T-helper 2 cell treated with Interferon-gamma antibody and Interleukin-4, amounts not matched to agents 5 μg/mL and 100 μg/mL, for 36 hours (primary cell): ENCODE data around the gene HDAC7.

ENCODE experiments used
- DNase-seq: peaks from one replicate; pipeline ENCODE4 v3.0.0; 2021; ENCODE audit warnings: low spot score
- H3K27ac Mint-ChIP-seq: one replicate; pipeline ENCODE4 v1.8.0; 2021; ENCODE audit warnings: mild to moderate bottlenecking, mixed read lengths
- H3K27me3 Mint-ChIP-seq: one replicate; pipeline ENCODE4 v1.8.0; 2021; ENCODE audit warnings: low read depth, mixed read lengths
- H3K36me3 Mint-ChIP-seq: one replicate; pipeline ENCODE4 v1.8.0; 2021; ENCODE audit warnings: low read depth, mixed read lengths
- H3K4me1 Mint-ChIP-seq: one replicate; pipeline ENCODE4 v1.8.0; 2021; ENCODE audit warnings: low read depth, mixed read lengths
- H3K4me3 Mint-ChIP-seq: one replicate; pipeline ENCODE4 v1.8.0; 2022; ENCODE audit warnings: mild to moderate bottlenecking, moderate library complexity, mixed read lengths
- H3K9me3 Mint-ChIP-seq: one replicate; pipeline ENCODE4 v1.8.0; 2021; ENCODE audit warnings: mixed read lengths

HDAC7 gene

GRCh38 chr12:47793015-47793681 lies 26.6 kb downstream of the HDAC7 start:
- Mint-ChIP-seq H3K4me1 (peaks cover 2% of the 10 kb centered on the region), H3K36me3 (peaks cover 53% of the 10 kb centered on the region), H3K27ac (no peak overlapping the region), H3K27me3 (no peaks in the 10 kb centered on the region), H3K4me3 (no peak overlapping the region), H3K9me3 (no peaks in the 10 kb centered on the region)
- DNase-seq = no peak

- Mint-ChIP-seq H3K4me1 (peaks cover 2% of the 10 kb centered on the region), H3K27me3 (no peaks in the 10 kb centered on the region), H3K36me3 (peaks cover 55% of the 10 kb centered on the region), H3K27ac (no peak overlapping the region), H3K9me3 (no peaks in the 10 kb centered on the region), H3K4me3 (no peak overlapping the region)
- no peak for DNase-seq
These were observed 27.8 kb downstream of the HDAC7 start for GRCh38 chr12:47791874-47792273.

GRCh38 chr12:47791351-47791746 lies 28.4 kb downstream of the HDAC7 start:
- Mint-ChIP-seq H3K9me3 (no peaks in the 10 kb centered on the region), H3K27me3 (no peaks in the 10 kb centered on the region), H3K4me3 (no peak overlapping the region), H3K27ac (no peak overlapping the region), H3K36me3 (peaks cover 60% of the 10 kb centered on the region), H3K4me1 (peaks cover 2% of the 10 kb centered on the region)
- no peak for DNase-seq

DNA sequence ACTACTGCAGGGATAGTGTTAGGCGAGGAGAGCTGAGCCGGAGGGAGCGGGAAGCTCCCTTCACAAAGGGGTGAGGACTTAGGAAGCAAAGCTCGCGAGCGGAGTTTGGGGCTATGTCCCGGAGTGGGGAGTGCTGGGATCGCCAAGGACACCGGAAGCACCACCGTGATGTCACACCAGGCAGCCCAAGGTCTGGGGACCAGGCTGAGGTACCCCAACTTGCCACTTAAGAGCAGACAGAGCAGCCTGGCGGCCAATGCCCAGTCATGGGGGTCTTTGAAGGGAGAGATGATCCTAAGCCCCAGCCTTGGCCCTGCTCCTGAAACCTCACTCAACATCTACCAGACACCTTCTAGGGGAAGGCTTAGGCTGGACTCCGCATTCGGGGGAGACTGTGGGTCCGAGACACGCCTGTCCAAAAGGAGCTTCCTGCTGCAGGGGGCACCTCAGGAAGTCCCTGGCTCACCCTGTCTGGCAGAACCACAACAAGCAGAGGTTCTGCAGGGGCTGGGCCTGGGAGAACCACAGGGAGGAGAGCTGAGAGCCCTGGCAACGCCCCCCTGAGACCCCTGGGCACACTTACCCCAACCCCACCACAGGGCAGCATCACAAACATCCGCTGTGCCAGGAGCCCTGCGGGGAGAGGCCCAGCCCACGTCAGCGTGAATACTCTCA lies 28.9 kb downstream of the HDAC7 start:
- Mint-ChIP-seq H3K27ac (no peak overlapping the region), H3K4me1 (peaks cover 2% of the 10 kb centered on the region), H3K36me3 (peaks cover 63% of the 10 kb centered on the region), H3K4me3 (no peak overlapping the region), H3K9me3 (no peaks in the 10 kb centered on the region), H3K27me3 (no peaks in the 10 kb centered on the region)
- DNase-seq = no peak

DNA sequence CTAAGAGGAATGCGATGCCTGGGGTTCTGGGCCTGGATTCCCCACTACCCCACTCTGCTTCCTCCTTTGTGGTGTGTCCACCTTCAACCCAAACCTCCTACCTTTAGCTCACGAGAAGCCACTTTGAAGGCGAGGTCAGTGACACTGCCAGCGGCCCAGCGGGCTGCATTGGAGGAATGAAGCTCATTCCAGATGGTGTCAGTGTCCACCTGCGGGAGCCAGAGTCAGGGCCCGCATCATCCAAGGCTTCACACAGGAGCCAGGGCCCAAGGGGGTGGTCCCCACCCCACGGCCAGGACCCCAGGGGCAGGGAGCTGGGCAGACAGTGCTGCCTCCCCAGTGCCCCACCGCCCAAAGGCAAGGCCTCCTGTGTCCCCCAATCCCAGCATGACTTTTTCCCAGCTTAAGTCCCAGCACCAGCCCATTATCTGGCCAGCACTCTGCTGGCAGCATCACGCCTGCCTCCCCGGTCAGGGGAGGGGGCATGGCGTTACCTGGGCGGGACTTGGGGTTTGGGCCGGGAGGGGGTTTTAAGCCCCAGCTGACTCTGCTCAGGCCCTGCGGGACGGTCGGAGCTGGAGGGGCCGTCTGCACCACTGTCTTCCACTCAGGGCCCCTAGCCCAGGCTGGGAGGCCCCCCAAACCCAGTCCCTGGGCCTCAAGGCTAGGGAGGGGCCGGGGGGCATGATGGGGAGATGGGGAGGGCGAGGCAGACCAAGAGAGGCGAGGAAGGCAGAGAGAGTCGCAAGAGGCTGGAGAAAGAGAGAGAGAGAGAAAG lies 29.8 kb downstream of the HDAC7 start:
- peaks cover 2% of the 10 kb centered on the region for H3K4me1 Mint-ChIP-seq
- H3K9me3 Mint-ChIP-seq = no peaks in the 10 kb centered on the region
- no peak for DNase-seq
- H3K4me3 Mint-ChIP-seq = no peak overlapping the region
- no peaks in the 10 kb centered on the region for H3K27me3 Mint-ChIP-seq
- peak overlapping the region; percentile 43 for H3K27ac Mint-ChIP-seq
- H3K36me3 Mint-ChIP-seq = peaks cover 57% of the 10 kb centered on the region

GRCh38 chr12:47789141-47789540 lies 30.6 kb downstream of the HDAC7 start:
- Mint-ChIP-seq H3K27me3 (no peaks in the 10 kb centered on the region), H3K4me3 (no peak overlapping the region), H3K4me1 (peaks cover 2% of the 10 kb centered on the region), H3K36me3 (peaks cover 63% of the 10 kb centered on the region), H3K9me3 (no peaks in the 10 kb centered on the region), H3K27ac (no peak overlapping the region)
- DNase-seq = no peak

DNA sequence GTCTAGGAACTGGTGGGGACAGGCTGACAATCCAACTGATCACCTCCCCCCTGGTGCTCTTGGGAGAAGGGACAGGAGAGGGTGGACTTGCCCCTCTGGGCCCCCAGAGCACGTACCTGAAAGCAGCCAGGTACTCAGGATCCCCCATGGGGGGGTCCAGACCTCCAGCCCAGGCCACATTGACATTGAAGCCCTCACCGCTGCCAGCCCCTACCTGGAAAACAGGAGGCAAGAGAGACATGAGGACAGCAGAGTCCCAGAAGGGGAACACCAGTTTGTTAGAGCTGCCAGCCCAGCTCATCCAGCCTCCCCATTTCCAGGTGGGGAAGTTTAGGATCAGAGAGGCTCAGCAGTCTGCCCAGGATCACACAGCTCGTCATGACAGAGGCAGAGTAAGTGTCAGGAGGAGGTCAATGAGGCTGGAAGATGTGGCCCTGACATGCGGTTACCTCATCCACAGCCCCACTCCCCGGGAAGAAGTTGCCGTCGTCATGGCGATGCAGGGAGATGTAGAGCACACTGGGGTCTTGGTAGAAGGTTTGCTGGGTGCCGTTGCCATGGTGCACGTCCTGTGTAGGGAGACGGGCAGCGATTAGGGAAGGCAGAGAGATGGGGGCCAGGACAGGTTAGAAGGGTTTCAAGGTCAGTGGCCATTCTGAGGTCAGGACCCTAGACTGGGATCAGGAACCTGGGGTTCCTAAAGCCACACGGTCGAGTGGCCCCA lies 31.9 kb downstream of the HDAC7 start:
- peak overlapping the region; percentile 49 for H3K27ac Mint-ChIP-seq
- peaks cover 3% of the 10 kb centered on the region for H3K4me1 Mint-ChIP-seq
- no peak for DNase-seq
- H3K27me3 Mint-ChIP-seq = no peaks in the 10 kb centered on the region
- no peak overlapping the region for H3K4me3 Mint-ChIP-seq
- peaks cover 62% of the 10 kb centered on the region for H3K36me3 Mint-ChIP-seq
- no peaks in the 10 kb centered on the region for H3K9me3 Mint-ChIP-seq

GRCh38 chr12:47786662-47787280 lies 32.9 kb downstream of the HDAC7 start:
- Mint-ChIP-seq H3K4me3 (no peak overlapping the region), H3K4me1 (peaks cover 4% of the 10 kb centered on the region), H3K36me3 (peaks cover 57% of the 10 kb centered on the region), H3K27ac (no peak overlapping the region), H3K27me3 (no peaks in the 10 kb centered on the region), H3K9me3 (no peaks in the 10 kb centered on the region)
- no peak for DNase-seq

GRCh38 chr12:47785887-47786661 lies 33.6 kb downstream of the HDAC7 start:
- peaks cover 54% of the 10 kb centered on the region for H3K36me3 Mint-ChIP-seq

DNA sequence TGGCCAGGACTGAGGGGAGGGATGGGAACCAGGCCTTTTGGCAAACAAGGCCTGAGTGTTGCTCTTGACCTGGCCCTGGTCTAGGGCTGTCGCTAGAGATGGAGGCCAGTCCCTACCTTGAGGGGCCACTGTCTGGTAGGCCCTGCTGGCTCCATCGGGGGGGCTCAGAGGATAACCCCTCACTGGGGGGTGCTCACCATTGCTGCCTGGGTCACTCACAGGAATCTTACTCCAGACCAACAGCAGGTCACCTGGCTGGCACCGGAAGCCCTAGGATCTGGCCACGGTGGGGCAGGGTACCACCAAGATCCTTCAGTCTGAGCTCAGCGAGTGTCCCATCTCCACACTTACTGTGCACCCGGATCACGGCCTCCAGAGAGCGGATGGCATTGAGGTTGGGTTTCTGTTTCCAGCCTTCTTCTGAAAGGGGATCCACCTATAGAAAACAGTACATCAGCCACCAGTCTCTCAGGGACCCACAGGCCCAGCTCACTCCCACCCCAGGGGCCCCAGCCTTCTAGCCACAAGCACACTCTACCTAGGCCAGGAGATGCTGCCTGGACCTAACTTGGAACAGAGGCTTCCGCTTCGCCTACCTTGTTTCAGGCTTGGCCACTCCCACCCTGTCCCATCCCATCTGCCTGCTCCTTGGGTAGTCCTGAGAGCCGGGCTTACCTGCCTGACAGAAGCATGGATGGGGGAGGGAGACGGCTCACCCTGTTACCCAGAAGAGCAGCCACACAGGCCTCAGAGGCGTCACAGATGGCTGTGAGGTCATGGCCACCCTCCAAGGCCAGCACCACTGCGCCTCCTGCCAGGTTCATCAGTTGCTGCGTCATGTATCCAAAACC lies 34.4 kb downstream of the HDAC7 start:
- no peak overlapping the region for H3K4me3 Mint-ChIP-seq
- peaks cover 4% of the 10 kb centered on the region for H3K4me1 Mint-ChIP-seq
- H3K36me3 Mint-ChIP-seq = peaks cover 46% of the 10 kb centered on the region
- no peaks in the 10 kb centered on the region for H3K9me3 Mint-ChIP-seq
- no peaks in the 10 kb centered on the region for H3K27me3 Mint-ChIP-seq
- DNase-seq = no peak
- H3K27ac Mint-ChIP-seq = no peak overlapping the region

More at GRCh38 chr12:47785887-47786661, 33.6 kb downstream of the HDAC7 start:
- Mint-ChIP-seq H3K9me3 (no peaks in the 10 kb centered on the region), H3K27ac (no peak overlapping the region), H3K27me3 (no peaks in the 10 kb centered on the region), H3K4me1 (peaks cover 4% of the 10 kb centered on the region), H3K4me3 (no peak overlapping the region)
- DNase-seq = no peak

GRCh38 chr12:47783821-47784819 lies 35.6 kb downstream of the HDAC7 start:
- Mint-ChIP-seq H3K27ac (peak overlapping the region; percentile 36), H3K27me3 (no peaks in the 10 kb centered on the region), H3K36me3 (peaks cover 45% of the 10 kb centered on the region), H3K4me3 (no peak overlapping the region), H3K4me1 (peaks cover 8% of the 10 kb centered on the region), H3K9me3 (no peaks in the 10 kb centered on the region)
- DNase-seq = no peak
